Measurements from ENCODE around the gene XRRA1. TPM values are rescaled to one million over a fixed set of nuclear protein-coding genes. Genes with fewer than 3 reads are reported as not detected.
"Not testable (repeated sequence)": the region's sequence is repeated elsewhere in the genome, so short reads cannot be mapped to it uniquely, and the experiment has no call there.

Gene XRRA1
- total RNA-seq, 1 experiment from 2014 or later = 10.0 TPM

GRCh38 chr11:74825596-74825995 is 123.3 kb downstream of the XRRA1 start:
- not testable (repeated sequence) for DNase-seq (ENCODE audit: low read depth)

- DNase-seq (ENCODE audit: low read depth) = no peak
Measured at GRCh38 chr11:74824285-74824982, 124.5 kb downstream of the XRRA1 start.

GRCh38 chr11:74822170-74822569 is 126.7 kb downstream of the XRRA1 start:
- DNase-seq (ENCODE audit: low read depth) = peak; percentile 30

GRCh38 chr11:74820763-74821162 is 128.1 kb downstream of the XRRA1 start:
- DNase-seq (ENCODE audit: low read depth) = peak; percentile 91

- DNase-seq (ENCODE audit: low read depth) = peak; percentile 22
Measured at GRCh38 chr11:74819400-74819799, 129.5 kb downstream of the XRRA1 start.

GRCh38 chr11:74818283-74818946 is 130.5 kb downstream of the XRRA1 start:
- peak; percentile 31 for DNase-seq (ENCODE audit: low read depth)

GRCh38 chr11:74816664-74817063 is 132.2 kb downstream of the XRRA1 start:
- no peak for DNase-seq (ENCODE audit: low read depth)

GRCh38 chr11:74815966-74816365 is 132.9 kb downstream of the XRRA1 start:
- no peak for DNase-seq (ENCODE audit: low read depth)

GRCh38 chr11:74809801-74810200 is 139.1 kb downstream of the XRRA1 start:
- DNase-seq (ENCODE audit: low read depth) = no peak

- no peak for DNase-seq (ENCODE audit: low read depth)
Measured at GRCh38 chr11:74806267-74806666, 142.6 kb downstream of the XRRA1 start.

GRCh38 chr11:74791333-74792100 is 157.4 kb downstream of the XRRA1 start:
- DNase-seq (ENCODE audit: low read depth) = no peak

Other genes starting within 250 kb of the XRRA1 start
- gene CHRDL2, start 217.7 kb downstream of the XRRA1 start, total RNA-seq (2014; rRNA removed; shearing (Covaris generic)) = not detected in 2 replicates
- gene RNF169, start 200.2 kb downstream of the XRRA1 start, total RNA-seq (2014; rRNA removed; shearing (Covaris generic)) = 12.9 and 16.9 TPM in 2 replicates
- 43.7 and 60.6 TPM in 2 replicates for gene SPCS2, start 175 bp upstream of the XRRA1 start, total RNA-seq (2014; rRNA removed; shearing (Covaris generic))
- gene NEU3, start 39.8 kb upstream of the XRRA1 start, total RNA-seq (2014; rRNA removed; shearing (Covaris generic)) = 7.2 and 8.2 TPM in 2 replicates
- not detected in 2 replicates for gene OR2AT4, start 147.8 kb upstream of the XRRA1 start, total RNA-seq (2014; rRNA removed; shearing (Covaris generic))
- gene SLCO2B1, start 202.0 kb upstream of the XRRA1 start, total RNA-seq (2014; rRNA removed; shearing (Covaris generic)) = 0.74 TPM in 1 of 2 replicates, not detected in the other